K562 (cell line): ENCODE data around the gene GRK4. TPM values are rescaled to one million over a fixed set of nuclear protein-coding genes. Genes with fewer than 3 reads are reported as not detected.

ENCODE experiments used
- ATF1 ChIP-seq, 2 experiments: fragments of 450-650 bp in 1 of 2; IDR thresholded peaks; 2 replicates each; pipeline ENCODE4 v1.6.1; 2016; ENCODE audit warnings: missing compliant biosample characterization in 1 of 2, missing genetic modification characterization in 1 of 2
- BCL6 ChIP-seq: fragments of 250-450 bp; sonication (Bioruptor Pico); IDR thresholded peaks from 2 replicates; pipeline ENCODE4 v1.4.0; 2020
- BRD4 ChIP-seq: fragments of 200-600 bp; sonication (generic); IDR thresholded peaks from 2 replicates; pipeline ENCODE4 v1.6.1; 2017; ENCODE audit warnings: inconsistent platforms
- GABPB1 ChIP-seq: sonication (generic); formaldehyde crosslinking; IDR thresholded peaks from 2 replicates; pipeline ENCODE4 v1.8.0; 2022; ENCODE audit warnings: mild to moderate bottlenecking, missing genetic modification reagents
- MTF1 ChIP-seq: fragments of 250-450 bp; sonication (Bioruptor Pico); IDR thresholded peaks from 2 replicates; pipeline ENCODE4 v1.9.0; 2021; ENCODE audit warnings: moderate library complexity, mild to moderate bottlenecking, inconsistent platforms, borderline replicate concordance
- NFIC ChIP-seq: fragments of 450-650 bp; IDR thresholded peaks from 2 replicates; pipeline ENCODE4 v1.6.1; 2017; ENCODE audit warnings: mild to moderate bottlenecking, inconsistent platforms
- ZBTB2 ChIP-seq: fragments of 450-650 bp; IDR thresholded peaks from 2 replicates; pipeline ENCODE4 v1.6.1; 2016; ENCODE audit warnings: antibody characterized with exemption
- ZC3H8 ChIP-seq: fragments of 450-650 bp; IDR thresholded peaks from 2 replicates; pipeline ENCODE4 v1.6.1; 2017
- ZNF165 ChIP-seq: fragments of 250-450 bp; sonication (Bioruptor Pico); IDR thresholded peaks from 2 replicates; pipeline ENCODE4 v1.4.0; 2020; ENCODE audit warnings: borderline replicate concordance
- ZNF431 ChIP-seq: sonication (generic); formaldehyde crosslinking; IDR thresholded peaks from 2 replicates; pipeline ENCODE4 v1.8.0; 2022; ENCODE audit warnings: mild to moderate bottlenecking, missing genetic modification reagents
- ZNF551 ChIP-seq: fragments of 250-450 bp; sonication (Bioruptor Pico); IDR thresholded peaks from 2 replicates; pipeline ENCODE4 v1.5.0; 2021; ENCODE audit warnings: mild to moderate bottlenecking, moderate library complexity
- polyA plus RNA-seq, 8 experiments: library from polyadenylated mRNA; depleted of rRNA in 4 of 8; stranded (reverse) in 5 of 8; unstranded in 3 of 8; fragments of >200 nt; fragmentation: Nextera tagmentation in 2 of 8; fragmentation: Illumina TruSeq in 1 of 8; extraction: Ambion mirVana in 2 of 8; extraction: Trizol in 1 of 8; gene quantifications; 2 replicates each; pipeline versions ENCODE4 v1.2.1 to v1.2.3, GENCODE V29; 2011 to 2014; ENCODE audit warnings: inconsistent platforms in 1 of 8, missing spikeins in 1 of 8
- total RNA-seq, 7 experiments: library from RNA; depleted of rRNA in 6 of 7; stranded (reverse); fragments of >200 nt in 6 of 7; fragmentation: Illumina TruSeq in 2 of 7; extraction: Trizol in 2 of 7; gene quantifications; 2 replicates each; pipeline versions ENCODE4 v1.2.1 to v1.2.3, GENCODE V29; 2011 to 2021; ENCODE audit warnings: low replicate concordance in 1 of 7
- TF ChIP-seq, protein P1 (sequence below): fragments of 450-650 bp; IDR thresholded peaks from 2 replicates; pipeline ENCODE4 v1.6.1; 2016; ENCODE audit warnings: low read depth
- TF ChIP-seq, protein P2 (sequence below): fragments of 250-450 bp; sonication (Bioruptor Pico); IDR thresholded peaks from 2 replicates; pipeline ENCODE4 v1.8.0; 2021; ENCODE audit warnings: moderate library complexity, mild to moderate bottlenecking, inconsistent platforms
- TF ChIP-seq, protein P3 (sequence below): fragments of 450-650 bp; IDR thresholded peaks from 2 replicates; pipeline ENCODE4 v1.6.1; 2016

GRK4 gene
- total and polyA plus RNA-seq, 9 of the 15 experiments (the other 6 are each of a cell fraction or from before 2014, with no cell fraction given) = 1.1 to 4.8 (median 2.6) TPM

- TF ChIP-seq NFIC (no peak), ZBTB2 (peak; percentile 40; the same call in 1 of the 2 replicates), MTF1 (CRISPR knock-in tag) (no peak), ATF1 (CRISPR knock-in tag; IDR thresholded peaks at IDR 0.05) (no peak), ATF1 (tag; IDR thresholded peaks at IDR 0.05) (peak; percentile 88), BRD4 (no peak), BCL6 (CRISPR knock-in tag) (no peak), ZNF431 (CRISPR knock-in tag) (no peak), GABPB1 (no peak; the same call in 1 of the 2 replicates), ZNF551 (CRISPR knock-in tag) (no peak), ZNF165 (no peak), ZC3H8 (no peak)
- TF ChIP-seq, protein P1, sequence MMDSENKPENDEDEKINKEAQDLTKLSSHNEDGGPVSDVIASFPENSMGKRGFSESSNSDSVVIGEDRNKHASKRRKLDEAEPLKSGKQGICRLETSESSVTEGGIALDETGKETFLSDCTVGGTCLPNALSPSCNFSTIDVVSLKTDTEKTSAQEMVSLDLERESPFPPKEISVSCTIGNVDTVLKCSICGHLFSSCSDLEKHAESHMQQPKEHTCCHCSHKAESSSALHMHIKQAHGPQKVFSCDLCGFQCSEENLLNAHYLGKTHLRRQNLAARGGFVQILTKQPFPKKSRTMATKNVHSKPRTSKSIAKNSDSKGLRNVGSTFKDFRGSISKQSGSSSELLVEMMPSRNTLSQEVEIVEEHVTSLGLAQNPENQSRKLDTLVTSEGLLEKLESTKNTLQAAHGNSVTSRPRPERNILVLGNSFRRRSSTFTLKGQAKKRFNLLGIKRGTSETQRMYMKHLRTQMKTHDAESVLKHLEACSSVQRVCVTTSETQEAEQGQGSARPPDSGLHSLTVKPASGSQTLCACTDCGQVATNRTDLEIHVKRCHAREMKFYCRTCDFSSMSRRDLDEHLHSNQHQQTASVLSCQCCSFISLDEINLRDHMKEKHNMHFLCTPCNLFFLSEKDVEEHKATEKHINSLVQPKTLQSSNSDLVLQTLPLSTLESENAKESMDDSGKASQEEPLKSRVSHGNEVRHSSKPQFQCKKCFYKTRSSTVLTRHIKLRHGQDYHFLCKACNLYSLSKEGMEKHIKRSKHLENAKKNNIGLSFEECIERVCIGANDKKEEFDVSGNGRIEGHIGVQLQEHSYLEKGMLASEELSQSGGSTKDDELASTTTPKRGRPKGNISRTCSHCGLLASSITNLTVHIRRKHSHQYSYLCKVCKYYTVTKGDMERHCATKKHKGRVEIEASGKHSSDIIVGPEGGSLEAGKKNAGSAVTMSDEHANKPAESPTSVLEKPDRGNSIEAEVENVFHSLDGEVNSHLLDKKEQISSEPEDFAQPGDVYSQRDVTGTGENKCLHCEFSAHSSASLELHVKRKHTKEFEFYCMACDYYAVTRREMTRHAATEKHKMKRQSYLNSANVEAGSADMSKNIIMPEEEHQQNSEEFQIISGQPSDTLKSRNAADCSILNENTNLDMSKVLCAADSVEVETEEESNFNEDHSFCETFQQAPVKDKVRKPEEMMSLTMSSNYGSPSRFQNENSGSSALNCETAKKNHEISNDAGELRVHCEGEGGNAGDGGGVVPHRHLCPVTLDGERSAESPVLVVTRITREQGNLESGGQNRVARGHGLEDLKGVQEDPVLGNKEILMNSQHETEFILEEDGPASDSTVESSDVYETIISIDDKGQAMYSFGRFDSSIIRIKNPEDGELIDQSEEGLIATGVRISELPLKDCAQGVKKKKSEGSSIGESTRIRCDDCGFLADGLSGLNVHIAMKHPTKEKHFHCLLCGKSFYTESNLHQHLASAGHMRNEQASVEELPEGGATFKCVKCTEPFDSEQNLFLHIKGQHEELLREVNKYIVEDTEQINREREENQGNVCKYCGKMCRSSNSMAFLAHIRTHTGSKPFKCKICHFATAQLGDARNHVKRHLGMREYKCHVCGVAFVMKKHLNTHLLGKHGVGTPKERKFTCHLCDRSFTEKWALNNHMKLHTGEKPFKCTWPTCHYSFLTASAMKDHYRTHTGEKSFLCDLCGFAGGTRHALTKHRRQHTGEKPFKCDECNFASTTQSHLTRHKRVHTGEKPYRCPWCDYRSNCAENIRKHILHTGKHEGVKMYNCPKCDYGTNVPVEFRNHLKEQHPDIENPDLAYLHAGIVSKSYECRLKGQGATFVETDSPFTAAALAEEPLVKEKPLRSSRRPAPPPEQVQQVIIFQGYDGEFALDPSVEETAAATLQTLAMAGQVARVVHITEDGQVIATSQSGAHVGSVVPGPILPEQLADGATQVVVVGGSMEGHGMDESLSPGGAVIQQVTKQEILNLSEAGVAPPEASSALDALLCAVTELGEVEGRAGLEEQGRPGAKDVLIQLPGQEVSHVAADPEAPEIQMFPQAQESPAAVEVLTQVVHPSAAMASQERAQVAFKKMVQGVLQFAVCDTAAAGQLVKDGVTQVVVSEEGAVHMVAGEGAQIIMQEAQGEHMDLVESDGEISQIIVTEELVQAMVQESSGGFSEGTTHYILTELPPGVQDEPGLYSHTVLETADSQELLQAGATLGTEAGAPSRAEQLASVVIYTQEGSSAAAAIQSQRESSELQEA = no peak
- TF ChIP-seq, protein P2, sequence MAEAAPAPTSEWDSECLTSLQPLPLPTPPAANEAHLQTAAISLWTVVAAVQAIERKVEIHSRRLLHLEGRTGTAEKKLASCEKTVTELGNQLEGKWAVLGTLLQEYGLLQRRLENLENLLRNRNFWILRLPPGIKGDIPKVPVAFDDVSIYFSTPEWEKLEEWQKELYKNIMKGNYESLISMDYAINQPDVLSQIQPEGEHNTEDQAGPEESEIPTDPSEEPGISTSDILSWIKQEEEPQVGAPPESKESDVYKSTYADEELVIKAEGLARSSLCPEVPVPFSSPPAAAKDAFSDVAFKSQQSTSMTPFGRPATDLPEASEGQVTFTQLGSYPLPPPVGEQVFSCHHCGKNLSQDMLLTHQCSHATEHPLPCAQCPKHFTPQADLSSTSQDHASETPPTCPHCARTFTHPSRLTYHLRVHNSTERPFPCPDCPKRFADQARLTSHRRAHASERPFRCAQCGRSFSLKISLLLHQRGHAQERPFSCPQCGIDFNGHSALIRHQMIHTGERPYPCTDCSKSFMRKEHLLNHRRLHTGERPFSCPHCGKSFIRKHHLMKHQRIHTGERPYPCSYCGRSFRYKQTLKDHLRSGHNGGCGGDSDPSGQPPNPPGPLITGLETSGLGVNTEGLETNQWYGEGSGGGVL = no peak
- TF ChIP-seq, protein P3, sequence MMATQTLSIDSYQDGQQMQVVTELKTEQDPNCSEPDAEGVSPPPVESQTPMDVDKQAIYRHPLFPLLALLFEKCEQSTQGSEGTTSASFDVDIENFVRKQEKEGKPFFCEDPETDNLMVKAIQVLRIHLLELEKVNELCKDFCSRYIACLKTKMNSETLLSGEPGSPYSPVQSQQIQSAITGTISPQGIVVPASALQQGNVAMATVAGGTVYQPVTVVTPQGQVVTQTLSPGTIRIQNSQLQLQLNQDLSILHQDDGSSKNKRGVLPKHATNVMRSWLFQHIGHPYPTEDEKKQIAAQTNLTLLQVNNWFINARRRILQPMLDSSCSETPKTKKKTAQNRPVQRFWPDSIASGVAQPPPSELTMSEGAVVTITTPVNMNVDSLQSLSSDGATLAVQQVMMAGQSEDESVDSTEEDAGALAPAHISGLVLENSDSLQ = peak; percentile 99
Measured at GRCh38 chr4:3074078-3074845, 110.9 kb downstream of the GRK4 start, which contains the start of the genes HTT and HTT-AS (continued).
